T follicular helper cell (primary cell): ENCODE data around the gene PPIL1.
"Not testable (repeated sequence)": the region's sequence is repeated elsewhere in the genome, so short reads cannot be mapped to it uniquely, and the experiment has no call there.

Source experiments
- DNase-seq: peaks from one replicate; pipeline ENCODE4 v3.0.0-alpha.2; 2020; ENCODE audit warnings: low read depth

PPIL1 gene

DNA sequence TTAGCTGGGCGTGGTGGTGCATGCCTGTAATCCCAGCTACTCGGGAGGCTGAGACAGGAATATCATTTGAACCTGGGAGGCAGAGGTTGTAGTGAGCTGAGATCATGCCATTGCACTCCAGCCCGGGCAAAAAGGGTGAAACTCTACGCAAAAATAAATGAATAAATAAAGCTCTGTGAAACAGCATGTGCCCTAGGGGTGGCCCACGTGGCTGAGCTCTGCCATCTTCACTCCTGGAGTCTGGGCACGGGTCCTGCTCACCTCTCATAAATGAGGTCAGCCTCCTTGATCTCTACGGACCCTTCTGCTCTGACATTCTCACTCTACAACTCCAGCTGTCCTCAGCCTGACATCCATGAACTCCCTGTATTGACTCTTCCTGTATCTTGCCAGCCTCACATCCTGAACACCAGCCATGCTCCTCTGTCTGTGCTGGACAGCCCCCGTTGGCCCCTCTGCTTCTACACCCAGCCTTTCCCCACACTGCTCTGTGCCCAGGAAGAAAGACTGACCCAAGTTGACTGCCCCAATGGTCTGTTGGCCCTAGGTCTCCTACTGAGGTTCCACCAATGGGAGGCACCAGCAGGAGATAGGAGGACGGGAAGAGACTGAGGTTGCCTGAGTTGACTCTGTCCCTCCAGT lies 57.3 kb downstream of the PPIL1 start:
- no peak for DNase-seq

DNA sequence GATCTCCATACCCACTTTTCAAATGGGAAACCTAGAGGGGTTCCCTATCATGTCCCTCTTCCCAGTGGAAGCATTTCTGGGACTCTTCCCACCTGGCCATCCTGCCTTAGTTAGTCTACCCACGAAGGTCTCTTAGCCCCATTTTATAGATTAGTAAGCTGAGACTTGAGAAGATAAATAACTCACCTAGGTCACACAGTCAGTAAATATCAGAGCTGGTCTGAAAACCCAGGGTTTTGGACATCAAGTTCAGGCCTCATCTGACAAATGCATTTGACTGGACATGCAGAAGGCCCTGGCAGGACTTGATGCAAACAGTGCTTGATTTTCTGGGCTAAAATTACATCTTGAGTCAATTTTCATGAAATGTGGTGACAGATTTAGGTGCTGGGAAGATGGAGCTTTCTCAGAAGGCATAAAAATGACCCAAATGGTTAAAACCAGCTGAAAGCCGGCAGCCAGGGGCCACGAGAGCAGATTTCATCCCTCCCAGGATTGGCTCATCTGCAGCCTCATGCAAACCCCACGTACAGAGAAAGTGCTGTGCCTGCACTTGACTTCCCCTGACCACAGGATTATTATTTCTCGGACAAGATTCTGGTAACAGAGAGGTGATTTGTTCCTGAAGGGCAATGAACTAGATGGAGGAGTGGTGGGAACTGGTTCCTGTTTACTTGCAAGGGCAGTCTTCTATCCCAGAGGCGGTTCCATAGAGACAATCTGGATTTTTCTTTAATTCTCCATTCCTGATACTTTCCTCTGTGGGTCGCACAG lies 58.5 kb downstream of the PPIL1 start:
- DNase-seq: no peak

DNA sequence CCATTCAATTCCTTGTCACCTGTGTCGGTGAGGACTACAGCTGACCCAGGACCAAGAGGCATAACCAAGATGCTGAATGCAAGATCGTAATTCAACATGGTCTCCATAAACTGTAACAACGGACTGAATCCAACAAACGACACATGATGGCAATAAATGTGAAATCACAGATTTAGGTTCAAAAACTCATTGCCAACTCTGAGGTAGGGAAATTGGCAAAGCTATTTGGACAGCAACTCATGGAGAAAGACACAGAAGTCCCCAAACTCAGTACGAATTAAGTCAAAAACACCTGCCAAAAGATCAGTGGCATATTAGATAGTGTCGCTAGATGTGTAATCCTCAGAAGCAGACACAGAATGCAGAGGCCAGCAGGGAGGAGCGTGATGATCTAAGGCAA lies 60.4 kb downstream of the PPIL1 start:
- no peak for DNase-seq

DNA sequence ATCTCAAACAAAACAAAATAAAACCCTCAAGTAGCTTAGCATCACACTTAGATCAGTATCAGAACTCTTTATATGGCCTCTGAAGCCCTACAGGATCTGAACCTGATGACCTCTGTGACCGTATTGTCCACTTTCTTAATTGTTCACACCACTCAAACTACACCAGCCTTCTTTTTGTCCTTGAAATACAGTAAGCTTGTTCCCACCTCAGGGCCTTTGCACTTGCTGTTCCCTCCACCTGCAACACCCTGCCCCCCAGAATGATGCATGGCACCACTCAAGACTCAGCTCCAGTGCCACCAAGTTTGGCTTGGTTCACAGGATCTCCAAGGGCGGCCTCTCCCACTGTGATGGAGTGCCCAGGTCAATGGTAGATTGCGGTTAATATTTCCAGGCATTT lies 61.1 kb downstream of the PPIL1 start:
- DNase-seq: no peak

DNA sequence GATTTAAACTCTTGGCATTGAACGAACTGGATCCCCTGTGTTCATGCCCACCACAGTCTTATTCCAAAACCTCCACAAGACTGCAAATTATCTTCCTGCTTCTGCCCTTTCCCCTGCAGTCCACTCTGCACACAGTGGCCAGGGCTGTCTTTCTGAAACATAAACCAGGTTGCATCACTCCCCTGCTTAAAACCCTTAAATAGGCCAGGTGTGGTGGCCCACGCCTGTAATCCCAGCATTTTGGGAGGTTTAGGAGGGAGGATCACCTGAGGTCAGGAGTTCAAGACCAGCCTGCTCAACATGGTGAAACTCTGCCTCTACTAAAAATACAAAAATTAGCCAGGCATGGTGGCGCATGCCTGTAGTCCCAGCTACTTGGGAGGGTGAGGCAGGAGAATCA lies 61.6 kb downstream of the PPIL1 start:
- not testable (repeated sequence) for DNase-seq

DNA sequence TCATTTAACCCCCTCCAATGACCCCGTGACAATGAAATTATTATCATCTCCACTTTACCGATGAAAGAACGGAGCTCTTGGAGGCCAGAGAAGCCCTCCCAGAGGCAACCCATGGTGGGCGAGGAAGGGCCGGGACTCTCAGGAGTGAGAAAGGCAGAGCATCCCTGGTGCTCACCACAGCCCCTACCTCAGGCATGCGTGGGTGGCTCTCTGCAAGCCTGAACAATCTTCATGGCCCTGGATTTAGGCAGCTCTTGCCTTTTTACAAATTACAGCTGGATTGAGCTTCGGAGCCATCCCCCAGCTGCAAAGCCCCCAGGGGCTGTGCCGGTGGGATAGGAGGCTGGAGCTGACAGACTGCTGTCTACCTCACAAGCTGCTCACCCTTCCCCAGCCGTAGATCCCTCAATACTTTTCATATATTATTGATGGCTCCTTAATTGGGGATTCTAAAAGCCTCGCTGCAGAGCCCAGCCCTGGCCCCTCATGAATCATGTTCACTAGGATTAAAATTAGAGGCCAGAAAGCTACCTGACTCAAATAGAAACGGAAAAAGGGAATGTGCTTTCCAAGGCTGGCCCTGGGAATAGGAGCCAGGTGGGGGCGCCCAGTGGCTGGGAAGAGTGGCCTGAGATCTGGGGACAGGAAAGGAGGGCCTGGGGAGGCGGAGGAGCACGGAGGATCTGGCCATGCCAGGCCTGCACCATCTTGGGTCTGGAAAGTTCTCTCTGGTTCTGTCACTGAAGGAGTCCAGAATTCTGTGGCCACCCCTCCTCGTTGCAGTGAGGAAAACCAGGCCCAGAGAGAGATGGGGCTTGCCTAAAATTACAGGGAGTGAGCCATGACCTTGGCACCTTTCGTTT lies 64.4 kb downstream of the PPIL1 start:
- DNase-seq: no peak

DNA sequence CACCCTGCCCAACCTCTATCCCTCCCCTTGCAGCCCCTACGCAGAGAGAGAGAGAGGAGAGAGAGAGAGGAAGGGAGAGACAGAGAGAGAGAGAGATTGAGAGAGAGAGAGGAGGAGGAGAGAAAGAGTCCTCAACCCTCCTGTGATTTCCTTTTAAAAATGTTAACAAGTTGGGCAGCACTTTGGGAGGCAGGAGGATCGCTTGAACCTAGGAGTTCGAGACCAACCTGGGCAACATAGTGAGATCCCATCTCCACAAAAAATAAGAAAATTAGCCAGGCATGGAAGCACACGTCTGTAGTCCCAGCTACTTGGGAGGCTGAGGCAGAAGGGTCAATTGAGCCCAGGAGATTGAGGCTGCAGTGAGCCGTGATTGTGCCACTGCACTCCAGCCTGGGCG lies 65.4 kb downstream of the PPIL1 start:
- DNase-seq: no peak

DNA sequence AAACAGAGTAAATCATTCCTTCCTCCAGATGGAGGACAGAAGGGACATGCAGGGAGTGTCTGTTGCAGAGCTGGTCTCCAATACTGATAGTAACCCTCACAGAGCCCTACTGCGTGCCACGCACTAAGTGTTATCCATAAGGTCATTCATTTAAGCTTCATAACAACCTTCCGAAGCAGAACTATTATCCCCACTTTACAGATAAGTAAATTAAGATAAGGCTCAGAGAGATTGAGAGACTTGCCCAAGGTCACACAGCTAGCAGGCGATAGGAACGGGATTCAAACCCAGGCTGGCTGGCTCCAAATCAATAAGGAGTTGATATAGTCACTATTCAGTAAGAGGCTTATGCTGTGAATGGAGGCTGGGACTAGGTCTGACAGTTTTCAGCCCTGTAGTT lies 66.0 kb downstream of the PPIL1 start:
- DNase-seq: no peak

DNA sequence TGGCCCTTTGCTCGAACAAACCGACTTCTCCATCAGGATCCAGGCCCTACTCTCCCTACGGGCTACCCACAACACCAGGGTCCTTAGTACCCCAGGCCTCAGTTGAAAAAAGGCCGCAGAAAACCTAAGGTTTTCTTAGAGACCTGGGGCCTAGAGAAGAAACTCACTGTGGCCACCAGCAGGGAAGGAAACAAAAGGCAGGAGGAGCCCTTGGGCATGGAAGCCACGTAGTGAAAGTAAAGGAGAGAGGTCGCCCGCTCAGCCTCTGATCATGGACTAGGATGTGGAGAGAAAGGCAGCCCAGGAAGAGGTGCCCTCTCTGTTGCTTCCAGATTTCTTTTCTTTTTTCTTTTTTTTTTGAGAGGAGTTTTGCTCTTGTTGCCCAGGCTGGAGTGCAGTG lies 66.9 kb downstream of the PPIL1 start:
- DNase-seq: no peak

DNA sequence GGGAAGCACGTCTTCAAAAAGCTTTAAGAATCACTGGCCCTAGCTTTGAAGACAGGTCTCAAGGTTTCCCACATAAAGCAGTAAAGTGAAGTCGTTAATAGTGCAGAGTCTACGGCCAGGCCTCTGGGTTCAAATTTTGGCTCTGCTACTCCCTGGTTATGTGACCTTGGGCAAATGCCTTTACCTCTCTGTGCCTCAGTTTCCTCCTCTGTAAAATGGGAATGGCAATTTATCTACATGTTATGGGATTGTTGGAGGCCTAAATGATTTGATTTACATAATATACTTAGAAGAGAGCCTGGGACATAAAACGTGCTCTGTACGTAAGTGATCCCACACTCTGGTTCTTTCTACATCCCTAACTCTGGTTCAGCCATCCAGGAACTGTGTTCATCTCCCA lies 67.5 kb downstream of the PPIL1 start:
- no peak for DNase-seq

DNA sequence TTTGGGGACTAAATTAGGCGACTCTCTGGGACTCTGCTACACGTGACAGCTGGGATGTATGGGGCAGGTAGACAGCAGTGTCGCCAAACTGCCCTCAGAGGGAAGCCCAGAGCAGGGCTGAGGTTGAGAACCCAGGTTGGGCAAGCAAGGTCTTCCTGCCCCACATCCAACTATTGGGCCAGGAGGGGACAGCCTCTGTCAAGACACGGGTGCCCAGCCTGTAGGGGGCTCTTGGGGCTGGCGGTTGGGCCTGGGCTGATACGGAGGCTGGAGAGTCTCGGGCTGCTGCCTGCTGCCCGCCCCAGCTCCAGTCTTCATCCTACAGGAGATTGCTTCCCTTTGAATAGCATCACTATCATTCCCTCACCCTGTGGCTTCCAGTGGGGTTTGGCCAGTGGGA lies 68.7 kb downstream of the PPIL1 start:
- DNase-seq: no peak

DNA sequence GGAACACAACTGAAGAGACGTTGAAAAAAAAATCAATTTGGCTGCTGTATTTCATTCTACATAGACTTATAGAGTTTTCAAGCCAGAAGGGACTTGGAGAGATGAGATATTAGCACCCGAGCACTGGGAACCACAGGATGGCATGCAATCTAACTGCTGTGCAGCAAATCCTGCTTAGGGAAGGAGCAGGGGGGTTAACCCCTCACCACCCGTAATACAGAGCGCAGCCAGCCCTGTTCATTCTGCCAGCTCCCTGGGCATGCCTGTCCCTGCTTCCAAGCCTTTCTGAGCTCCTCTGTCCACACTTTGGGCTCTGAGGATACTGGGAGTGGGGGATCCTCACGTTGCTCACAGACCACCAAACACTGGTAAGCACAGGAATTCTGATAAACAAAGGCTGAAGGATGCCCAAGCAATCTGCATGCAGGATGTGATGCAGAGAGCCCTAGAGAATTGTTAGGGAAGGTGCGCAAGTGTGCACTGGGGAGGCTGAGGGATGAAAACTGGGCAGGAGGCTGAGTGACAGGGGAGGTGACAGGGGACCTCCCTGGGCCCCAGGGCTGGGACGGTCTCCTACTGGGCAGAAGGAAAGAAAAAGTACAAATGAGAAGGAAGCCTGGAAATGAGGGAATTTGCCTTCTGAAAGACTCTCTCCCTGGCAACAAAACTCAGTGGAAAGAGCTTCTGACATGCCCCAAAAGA lies 69.4 kb downstream of the PPIL1 start:
- DNase-seq: no peak
